GM19238 (cell line): ENCODE data around the gene NINL.
"Not testable (repeated sequence)": the region's sequence is repeated elsewhere in the genome, so short reads cannot be mapped to it uniquely, and the experiment has no call there.

Source experiments
- DNase-seq: peaks from one replicate; pipeline ENCODE4 v3.0.0; 2011; ENCODE audit warnings: low spot score; ENCODE audit not compliant: insufficient read length

The NINL gene

GRCh38 chr20:25503936-25504335 is 81.4 kb downstream of the NINL start:
- no peak for DNase-seq

GRCh38 chr20:25503051-25503639 is 82.2 kb downstream of the NINL start:
- DNase-seq: not testable (repeated sequence)

- no peak for DNase-seq
Observed at GRCh38 chr20:25500880-25501351, 84.4 kb downstream of the NINL start.

GRCh38 chr20:25499855-25500434 is 85.4 kb downstream of the NINL start:
- DNase-seq: no peak

GRCh38 chr20:25499031-25499430 is 86.3 kb downstream of the NINL start:
- no peak for DNase-seq

GRCh38 chr20:25498280-25498606 is 87.1 kb downstream of the NINL start:
- DNase-seq: no peak

- no peak for DNase-seq
Observed at GRCh38 chr20:25497586-25498279, 87.6 kb downstream of the NINL start.

GRCh38 chr20:25496968-25497401 is 88.3 kb downstream of the NINL start:
- DNase-seq: no peak

- no peak for DNase-seq
Observed at GRCh38 chr20:25496165-25496967, 89.0 kb downstream of the NINL start.

- DNase-seq: no peak
Observed at GRCh38 chr20:25495189-25495824, 90.0 kb downstream of the NINL start.

- no peak for DNase-seq
Observed at GRCh38 chr20:25494506-25495188, 90.7 kb downstream of the NINL start.

GRCh38 chr20:25493748-25494505 is 91.4 kb downstream of the NINL start:
- no peak for DNase-seq

GRCh38 chr20:25493137-25493536 is 92.2 kb downstream of the NINL start:
- DNase-seq: no peak

GRCh38 chr20:25491446-25492038 is 93.8 kb downstream of the NINL start:
- DNase-seq: no peak

GRCh38 chr20:25490656-25491445 is 94.5 kb downstream of the NINL start:
- no peak for DNase-seq

- no peak for DNase-seq
Observed at GRCh38 chr20:25489221-25489871, 96.0 kb downstream of the NINL start.

GRCh38 chr20:25487975-25488374 is 97.4 kb downstream of the NINL start:
- DNase-seq: no peak

- no peak for DNase-seq
Observed at GRCh38 chr20:25487306-25487705, 98.0 kb downstream of the NINL start.
